GM12878 (cell line): Measurements from ENCODE around the gene B3GALT4. TPM values are rescaled to one million over a fixed set of nuclear protein-coding genes. Genes with fewer than 3 reads are reported as not detected.

ENCODE experiments used
- ATAC-seq: fragments of 200-7000 bp; cut with Tn5 transposase; 3 replicates; pipeline ENCODE4 v1.9.1; 2020; ENCODE audit warnings: mild to moderate bottlenecking, moderate library complexity
- BruUV-seq: library from RNA; stranded (reverse); fragments of 400-500 nt; replicated peaks from 2 replicates; lab custom pipeline; 2021; lab: Mats Ljungman, UMichigan
- CTCF ChIA-PET: fragments of 300-600 bp; sonication (Branson Sonifier 250); formaldehyde crosslinking; extraction: SDS; loops from one replicate; lab custom pipeline; 2021; ENCODE audit warnings: inconsistent platforms; lab: Yijun Ruan, JAX
- POLR2A ChIA-PET: fragments of 350-600 bp; formaldehyde crosslinking; extraction: SDS; loops from one replicate; lab custom pipeline; 2021; ENCODE audit warnings: inconsistent platforms; lab: Charles Lee
- RAD21 ChIA-PET: fragments of 300-600 bp; sonication (Branson Sonifier 250); formaldehyde crosslinking; loops from one replicate; lab custom pipeline; 2023; ENCODE audit warnings: antibody characterized with exemption; ENCODE audit not compliant: unreplicated experiment; lab: Charles Lee
- SMC1A ChIA-PET: fragments of 300-600 bp; sonication (Branson Sonifier 250); formaldehyde crosslinking; loops from one replicate; lab custom pipeline; 2023; ENCODE audit not compliant: unreplicated experiment, uncharacterized antibody; lab: Charles Lee
- DNase-seq: peaks from one replicate; pipeline ENCODE4 v3.0.0-alpha.2; 2011; ENCODE audit warnings: low read depth, low spot score
- FAIRE-seq: peaks from 3 replicates; lab custom pipeline; 2011; peaks lifted over from hg19 to GRCh38; lab: Jason Lieb, UNC
- H2AFZ ChIP-seq: 2 replicates; pipeline ENCODE4 v1.6.0; 2011; ENCODE audit warnings: low read depth, low read length, control low read depth; ENCODE audit not compliant: control insufficient read depth
- H3K27ac ChIP-seq: 2 replicates; pipeline ENCODE4 v1.5.1; 2011; ENCODE audit warnings: control low read depth; ENCODE audit not compliant: control insufficient read depth, insufficient read depth
- H3K27me3 ChIP-seq, 2 experiments: replicated peaks in 1 of 2; 2 replicates each; pipeline versions ENCODE4 v1.6.0 to v1.6.1; 2011; ENCODE audit warnings: low read length in 1 of 2; ENCODE audit not compliant: control insufficient read depth in 2 of 2, insufficient read depth in 2 of 2
- H3K36me3 ChIP-seq, 2 experiments: 2 replicates each; pipeline ENCODE4 v1.5.1; 2011; ENCODE audit warnings: low read length in 1 of 2; ENCODE audit not compliant: control insufficient read depth in 2 of 2, insufficient read depth in 2 of 2
- H3K4me1 ChIP-seq: 2 replicates; pipeline ENCODE4 v1.6.1; 2011; ENCODE audit warnings: mild to moderate bottlenecking, low read length, moderate library complexity, mixed read lengths; ENCODE audit not compliant: control insufficient read depth, insufficient read depth
- H3K4me2 ChIP-seq: 2 replicates; pipeline ENCODE4 v1.6.0; 2011; ENCODE audit warnings: control low read depth; ENCODE audit not compliant: control insufficient read depth, insufficient read depth
- H3K4me3 ChIP-seq: fragments of 200-600 bp; sonication (generic); 2 replicates; pipeline ENCODE4 v1.5.1; 2016
- H3K79me2 ChIP-seq: 2 replicates; pipeline ENCODE4 v1.6.0; 2011; ENCODE audit warnings: low read length; ENCODE audit not compliant: control insufficient read depth, insufficient read depth
- H3K9ac ChIP-seq: 2 replicates; pipeline ENCODE4 v1.8.0; 2011; ENCODE audit warnings: low read length, control low read depth, mixed read lengths; ENCODE audit not compliant: control insufficient read depth, insufficient read depth
- H3K9me3 ChIP-seq: replicated peaks from 3 replicates; pipeline ENCODE4 v1.5.1; 2011; ENCODE audit warnings: mild to moderate bottlenecking, low read length; ENCODE audit not compliant: control insufficient read depth, insufficient read depth
- H4K20me1 ChIP-seq: 2 replicates; pipeline ENCODE4 v1.6.0; 2011; ENCODE audit not compliant: control insufficient read depth, insufficient read depth
- BRCA1 ChIP-seq: IDR thresholded peaks from 2 replicates; pipeline ENCODE4 v1.6.1; 2011; ENCODE audit warnings: low read depth, low read length, improper control_type of control experiment
- CEBPB ChIP-seq, 2 experiments: fragments of 150-350 bp in 1 of 2; IDR thresholded peaks; 2 replicates each; pipeline ENCODE4 v1.6.1; 2012 to 2014; ENCODE audit warnings: low read depth in 2 of 2, low read length in 2 of 2, borderline replicate concordance in 1 of 2, inconsistent platforms in 1 of 2
- EZH2 ChIP-seq: IDR thresholded peaks from 2 replicates; pipeline ENCODE4 v1.6.1; 2012; ENCODE audit warnings: low read depth, mild to moderate bottlenecking, control low read depth, inconsistent platforms, low read length, borderline replicate concordance; ENCODE audit not compliant: control insufficient read depth
- GATAD2B ChIP-seq: fragments of 450-650 bp; conservative IDR thresholded peaks from 2 replicates; pipeline ENCODE4 v1.6.1; 2017; ENCODE audit warnings: low read depth, mild to moderate bottlenecking, moderate library complexity
- HCFC1 ChIP-seq: fragments of 150-350 bp; IDR thresholded peaks from 2 replicates; pipeline ENCODE4 v1.6.1; 2014; ENCODE audit warnings: low read length
- HDAC6 ChIP-seq: fragments of 200-600 bp; sonication (generic); IDR thresholded peaks from one replicate; pipeline ENCODE4 v1.8.0; 2017; ENCODE audit warnings: antibody characterized with exemption; ENCODE audit not compliant: unreplicated experiment
- IRF3 ChIP-seq: fragments of 450-650 bp; IDR thresholded peaks from 2 replicates; pipeline ENCODE4 v1.6.1; 2014; ENCODE audit warnings: mild to moderate bottlenecking
- MLLT1 ChIP-seq: fragments of 450-650 bp; IDR thresholded peaks from 2 replicates; pipeline ENCODE4 v1.6.1; 2016; ENCODE audit warnings: mild to moderate bottlenecking
- RAD21 ChIP-seq: IDR thresholded peaks from 2 replicates; pipeline ENCODE4 v1.6.1; 2011; ENCODE audit warnings: mild to moderate bottlenecking, low read depth, low read length, moderate library complexity; ENCODE audit not compliant: insufficient read depth
- YY1 ChIP-seq: IDR thresholded peaks from 2 replicates; pipeline ENCODE4 v1.6.1; 2011; ENCODE audit warnings: low read depth, mild to moderate bottlenecking, low read length
- WGBS: methylation state at CpG from one replicate; pipeline ENCODE4 v1.1.6; 2016; ENCODE audit warnings: low lambda C conversion rate; ENCODE audit not compliant: insufficient replicate concordance, insufficient coverage; ENCODE audit errors: missing lambda C conversion rate; 5-methylcytosine and 5-hydroxymethylcytosine counted together
- in situ Hi-C: fragments of 300-500 bp; cut with MboI; formaldehyde crosslinking; loops from 9 replicates; pipeline ENCODE4 v1.14.3; 2018; ENCODE audit warnings: mixed read lengths
- intact Hi-C: fragments of 100-400 bp; cut with micrococcal nuclease; formaldehyde crosslinking; loops from one replicate; pipeline ENCODE4 v1.14.2; 2022; ENCODE audit not compliant: unreplicated experiment
- polyA plus RNA-seq, 11 experiments: library from polyadenylated mRNA; depleted of rRNA in 4 of 11; unstranded in 6 of 11; stranded (reverse) in 5 of 11; fragments of >200 nt; fragmentation: Nextera tagmentation in 4 of 11; fragmentation: Illumina TruSeq in 1 of 11; extraction: Ambion mirVana in 4 of 11; extraction: Trizol in 1 of 11; gene quantifications; 1 replicate in 1 of 11; 2 replicates in 10 of 11; pipeline versions ENCODE4 v1.2.1 to v1.2.3, GENCODE V29; 2011 to 2016; ENCODE audit warnings: inconsistent platforms in 2 of 11, missing spikeins in 2 of 11, low read depth in 1 of 11
- total RNA-seq, 4 experiments: library from RNA; depleted of rRNA in 3 of 4; stranded (reverse); fragments of >200 nt in 3 of 4; fragmentation: Illumina TruSeq in 1 of 4; extraction: Trizol in 1 of 4; gene quantifications; 2 replicates each; pipeline versions ENCODE4 v1.2.1 to v1.2.3, GENCODE V29; 2013 to 2021
- TF ChIP-seq, protein P1 (sequence below): fragments of 450-650 bp; formaldehyde crosslinking; IDR thresholded peaks from 2 replicates; pipeline ENCODE4 v1.5.0; 2022; ENCODE audit warnings: mild to moderate bottlenecking, missing genetic modification characterization
- TF ChIP-seq, protein P2 (sequence below): fragments of 450-650 bp; conservative IDR thresholded peaks from 2 replicates; pipeline ENCODE4 v1.6.1; 2017; ENCODE audit warnings: mild to moderate bottlenecking, moderate library complexity

B3GALT4 gene
- total and polyA plus RNA-seq, 10 of the 15 experiments (the other 5 are each of a cell fraction or from before 2014, with no cell fraction given), result 0.27 to 8.2 (median 2.6) TPM

GRCh38 chr6:33299237-33299944, 22.5 kb downstream of the B3GALT4 start (continued):
- TF ChIP-seq MLLT1, result peak; percentile 88
- TF ChIP-seq, protein P1, sequence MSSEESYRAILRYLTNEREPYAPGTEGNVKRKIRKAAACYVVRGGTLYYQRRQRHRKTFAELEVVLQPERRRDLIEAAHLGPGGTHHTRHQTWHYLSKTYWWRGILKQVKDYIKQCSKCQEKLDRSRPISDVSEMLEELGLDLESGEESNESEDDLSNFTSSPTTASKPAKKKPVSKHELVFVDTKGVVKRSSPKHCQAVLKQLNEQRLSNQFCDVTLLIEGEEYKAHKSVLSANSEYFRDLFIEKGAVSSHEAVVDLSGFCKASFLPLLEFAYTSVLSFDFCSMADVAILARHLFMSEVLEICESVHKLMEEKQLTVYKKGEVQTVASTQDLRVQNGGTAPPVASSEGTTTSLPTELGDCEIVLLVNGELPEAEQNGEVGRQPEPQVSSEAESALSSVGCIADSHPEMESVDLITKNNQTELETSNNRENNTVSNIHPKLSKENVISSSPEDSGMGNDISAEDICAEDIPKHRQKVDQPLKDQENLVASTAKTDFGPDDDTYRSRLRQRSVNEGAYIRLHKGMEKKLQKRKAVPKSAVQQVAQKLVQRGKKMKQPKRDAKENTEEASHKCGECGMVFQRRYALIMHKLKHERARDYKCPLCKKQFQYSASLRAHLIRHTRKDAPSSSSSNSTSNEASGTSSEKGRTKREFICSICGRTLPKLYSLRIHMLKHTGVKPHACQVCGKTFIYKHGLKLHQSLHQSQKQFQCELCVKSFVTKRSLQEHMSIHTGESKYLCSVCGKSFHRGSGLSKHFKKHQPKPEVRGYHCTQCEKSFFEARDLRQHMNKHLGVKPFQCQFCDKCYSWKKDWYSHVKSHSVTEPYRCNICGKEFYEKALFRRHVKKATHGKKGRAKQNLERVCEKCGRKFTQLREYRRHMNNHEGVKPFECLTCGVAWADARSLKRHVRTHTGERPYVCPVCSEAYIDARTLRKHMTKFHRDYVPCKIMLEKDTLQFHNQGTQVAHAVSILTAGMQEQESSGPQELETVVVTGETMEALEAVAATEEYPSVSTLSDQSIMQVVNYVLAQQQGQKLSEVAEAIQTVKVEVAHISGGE (CRISPR knock-in tag), result peak; percentile 17; the same call in 1 of the 2 replicates

DNA sequence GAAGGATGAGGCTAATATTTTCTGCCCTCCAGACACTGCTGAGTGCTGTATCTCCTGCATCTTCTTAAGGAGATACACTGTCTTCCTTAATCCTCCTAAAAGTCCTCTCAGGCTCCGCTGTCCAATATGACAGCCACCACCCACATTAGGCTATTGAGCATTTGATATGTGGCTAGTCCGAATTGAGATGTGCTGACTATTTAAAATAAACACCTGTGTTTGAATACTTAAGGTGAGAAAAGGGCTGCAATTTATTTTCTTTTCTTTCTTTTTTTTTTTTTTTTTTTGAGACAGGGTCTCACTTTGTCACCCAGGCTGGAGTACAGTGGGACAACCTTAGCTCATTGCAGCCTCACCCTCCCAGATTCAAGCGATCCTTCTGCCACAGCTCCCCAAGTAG, 25.0 kb downstream of the B3GALT4 start:
- ChIA-PET CTCF (interaction anchor here (0.6 to 3.6 kb wide), 3 partner anchors 10 to 43 kb away, joined by 4 to 30 read pairs (median 9); partner anchors contain the start of gene TAPBP), POLR2A (interaction anchor here (0.7 to 1.6 kb wide), 6 partner anchors 10 to 229 kb away, joined by 3 to 7 read pairs (median 4); partner anchors contain the start of genes RPS18 and VPS52), SMC1A (interaction anchor here (1.2 to 1.6 kb wide), 2 partner anchors 10 to 94 kb away, joined by 3 to 7 read pairs; no protein-coding TSS in a partner anchor), RAD21 (interaction anchor here (1.3 kb wide), 1 partner anchor 30 kb away, joined by 3 read pairs; the partner anchor contains the start of genes RPS18 and VPS52)
- intact Hi-C loops, result no loop called here
- Histone ChIP-seq H3K4me3 (no peak overlapping the region), H3K4me2 (no peak overlapping the region), H2AFZ (no peak overlapping the region), H3K4me1 (peaks cover 11% of the 10 kb centered on the region), H4K20me1 (peaks cover 5% of the 10 kb centered on the region; the same call in 1 of the 2 replicates), H3K27ac (no peak overlapping the region), H3K9me3 (no peaks in the 10 kb centered on the region), H3K36me3 (peaks cover 19 to 21% of the 10 kb centered on the region in 2 experiments), H3K27me3 (no peaks in the 10 kb centered on the region), H3K79me2 (peaks cover 16% of the 10 kb centered on the region), H3K9ac (no peak overlapping the region)
- BruUV-seq, result no TSS peak
- ATAC-seq, result no peak
- in situ Hi-C loops, result no loop called here
- 85% methylated on average over 3 of the region's 3 CpGs for WGBS
- FAIRE-seq, result no peak
- DNase-seq, result no peak
- TF ChIP-seq, protein P2, sequence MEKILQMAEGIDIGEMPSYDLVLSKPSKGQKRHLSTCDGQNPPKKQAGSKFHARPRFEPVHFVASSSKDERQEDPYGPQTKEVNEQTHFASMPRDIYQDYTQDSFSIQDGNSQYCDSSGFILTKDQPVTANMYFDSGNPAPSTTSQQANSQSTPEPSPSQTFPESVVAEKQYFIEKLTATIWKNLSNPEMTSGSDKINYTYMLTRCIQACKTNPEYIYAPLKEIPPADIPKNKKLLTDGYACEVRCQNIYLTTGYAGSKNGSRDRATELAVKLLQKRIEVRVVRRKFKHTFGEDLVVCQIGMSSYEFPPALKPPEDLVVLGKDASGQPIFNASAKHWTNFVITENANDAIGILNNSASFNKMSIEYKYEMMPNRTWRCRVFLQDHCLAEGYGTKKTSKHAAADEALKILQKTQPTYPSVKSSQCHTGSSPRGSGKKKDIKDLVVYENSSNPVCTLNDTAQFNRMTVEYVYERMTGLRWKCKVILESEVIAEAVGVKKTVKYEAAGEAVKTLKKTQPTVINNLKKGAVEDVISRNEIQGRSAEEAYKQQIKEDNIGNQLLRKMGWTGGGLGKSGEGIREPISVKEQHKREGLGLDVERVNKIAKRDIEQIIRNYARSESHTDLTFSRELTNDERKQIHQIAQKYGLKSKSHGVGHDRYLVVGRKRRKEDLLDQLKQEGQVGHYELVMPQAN, result no peak
- TF ChIP-seq BRCA1, result no peak
- no peak for TF ChIP-seq EZH2
- TF ChIP-seq GATAD2B, result no peak
- TF ChIP-seq HCFC1, result no peak
- TF ChIP-seq YY1, result no peak
- TF ChIP-seq HDAC6, result no peak
- TF ChIP-seq CEBPB (IDR thresholded peaks at IDR 0.05; ENCODE audit: borderline replicate concordance in 1 of 2, low read depth in 2 of 2, low read length in 2 of 2), result no peak
- no peak for TF ChIP-seq IRF3
- TF ChIP-seq RAD21, result no peak
